HG03097 (cell line): ENCODE results near the gene EFL1.
"Not testable (repeated sequence)": the region's sequence is repeated elsewhere in the genome, so short reads cannot be mapped to it uniquely, and the experiment has no call there.

Source experiments
- ATAC-seq: cut with Tn5 transposase; IDR thresholded peaks from one replicate; pipeline ENCODE4 v1.9.1; 2021; ENCODE audit not compliant: unreplicated experiment, low FRiP score

The EFL1 gene

DNA sequence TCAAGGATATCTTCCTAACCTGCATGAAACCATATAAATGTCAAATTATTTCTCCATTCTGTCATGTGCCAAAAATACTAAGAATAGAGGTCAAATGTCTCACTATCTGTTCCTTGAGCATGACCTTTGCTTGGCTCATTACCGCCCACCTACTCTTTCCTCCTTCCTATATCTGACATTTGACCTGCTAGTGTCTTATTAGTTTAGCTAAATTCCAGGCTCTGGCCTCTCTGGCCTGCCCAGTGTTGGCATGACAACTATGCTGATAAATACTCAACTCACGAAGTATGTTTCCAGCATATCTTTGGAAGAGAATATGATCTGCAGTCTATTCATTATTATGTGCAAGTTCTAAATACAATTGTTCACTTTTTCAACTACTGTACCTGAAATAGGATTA is 58.0 kb downstream of the EFL1 start:
- not testable (repeated sequence) for ATAC-seq

GRCh38 chr15:82197733-82198594 is 64.6 kb downstream of the EFL1 start:
- peak; percentile 79 for ATAC-seq

GRCh38 chr15:82196353-82196752 is 66.2 kb downstream of the EFL1 start:
- no peak for ATAC-seq

DNA sequence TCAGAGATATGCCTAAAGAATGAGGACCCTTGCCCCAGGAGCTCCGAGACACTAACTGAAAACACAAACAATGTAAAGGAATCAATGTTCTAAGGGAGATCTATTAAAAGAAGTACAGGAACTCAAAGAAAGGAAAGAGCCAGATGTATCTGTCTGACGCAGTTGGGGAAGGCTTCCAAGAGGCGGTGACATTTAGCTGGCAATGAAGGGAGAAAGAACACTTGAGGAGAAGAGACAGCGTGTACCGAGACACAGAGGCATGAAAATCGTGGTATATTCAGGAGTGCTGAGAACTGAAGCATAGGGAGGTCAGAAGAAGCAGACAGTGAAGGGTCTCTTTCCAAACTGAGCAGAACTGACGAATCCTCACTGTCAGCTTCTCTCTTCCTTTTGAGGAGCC is 66.7 kb downstream of the EFL1 start:
- not testable (repeated sequence) for ATAC-seq

DNA sequence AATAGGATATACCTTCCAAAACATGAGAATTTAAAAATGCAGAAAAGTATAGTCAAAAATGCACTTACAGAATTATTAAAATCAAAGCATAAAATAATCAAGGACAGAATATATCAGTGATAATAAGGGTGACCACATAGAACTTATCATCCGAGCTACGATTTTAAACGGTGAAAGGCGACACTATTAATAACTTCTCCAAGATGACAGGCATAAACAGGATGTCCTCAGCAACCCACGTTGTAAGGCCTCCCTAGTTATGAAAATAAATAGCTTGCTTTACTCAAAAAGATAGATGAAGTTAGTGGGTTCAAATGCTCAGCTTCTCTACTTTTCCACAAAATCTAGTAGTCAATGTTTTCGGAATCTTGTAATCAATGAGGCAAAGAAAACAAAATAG is 68.0 kb downstream of the EFL1 start:
- ATAC-seq, result not testable (repeated sequence)

GRCh38 chr15:82193435-82193834 is 69.1 kb downstream of the EFL1 start:
- ATAC-seq, result not testable (repeated sequence)

DNA sequence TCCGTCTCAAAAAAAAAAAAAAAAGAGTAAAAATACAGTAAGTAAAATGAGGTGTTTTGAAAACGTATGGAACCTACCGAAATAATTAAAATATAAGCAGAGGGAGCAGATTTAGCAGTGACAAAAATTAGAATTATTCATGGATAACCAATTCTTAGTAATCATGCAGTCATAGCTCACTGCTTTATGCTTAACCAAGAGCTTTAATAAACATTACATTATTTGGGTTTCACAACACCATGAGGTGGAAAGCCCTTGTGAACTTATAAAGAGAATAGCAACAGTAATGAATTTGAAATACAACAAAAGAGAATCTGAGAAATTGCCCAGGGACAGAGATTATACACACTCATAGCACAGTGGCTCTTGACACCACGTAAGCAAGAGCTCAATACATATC is 70.1 kb downstream of the EFL1 start:
- ATAC-seq, result not testable (repeated sequence)

DNA sequence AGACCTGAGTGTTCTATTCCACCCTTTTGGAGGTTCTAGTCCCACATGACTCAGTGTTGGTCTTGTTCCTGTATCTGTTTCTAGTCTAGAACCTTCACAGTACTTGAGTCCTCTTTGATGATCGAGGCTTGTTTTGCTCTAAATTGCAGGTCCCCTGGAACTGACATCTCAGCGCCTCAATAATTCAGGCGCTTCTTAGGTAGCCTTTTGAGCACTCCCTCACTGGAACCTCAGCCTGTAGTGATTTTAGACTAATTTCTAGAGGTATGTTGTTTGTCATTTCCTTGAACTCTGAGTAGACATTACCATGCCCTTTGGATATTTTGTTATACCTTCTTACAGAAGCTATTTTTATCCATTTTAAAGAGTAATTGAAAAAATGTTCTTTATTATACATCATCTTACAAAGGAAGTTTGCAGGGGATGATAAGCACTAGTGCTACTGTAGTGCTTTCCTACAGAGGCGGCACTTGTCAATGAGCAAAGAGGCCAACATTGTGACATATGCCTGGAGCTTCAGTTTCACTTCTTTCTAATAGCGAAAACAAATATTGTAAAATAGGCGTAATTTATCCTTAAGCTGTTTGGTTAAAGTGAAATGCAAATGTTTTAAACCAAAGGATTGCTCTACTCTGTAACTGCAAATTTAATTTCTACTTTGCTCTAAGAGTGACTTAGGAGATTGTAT is 75.7 kb downstream of the EFL1 start:
- ATAC-seq, result no peak

DNA sequence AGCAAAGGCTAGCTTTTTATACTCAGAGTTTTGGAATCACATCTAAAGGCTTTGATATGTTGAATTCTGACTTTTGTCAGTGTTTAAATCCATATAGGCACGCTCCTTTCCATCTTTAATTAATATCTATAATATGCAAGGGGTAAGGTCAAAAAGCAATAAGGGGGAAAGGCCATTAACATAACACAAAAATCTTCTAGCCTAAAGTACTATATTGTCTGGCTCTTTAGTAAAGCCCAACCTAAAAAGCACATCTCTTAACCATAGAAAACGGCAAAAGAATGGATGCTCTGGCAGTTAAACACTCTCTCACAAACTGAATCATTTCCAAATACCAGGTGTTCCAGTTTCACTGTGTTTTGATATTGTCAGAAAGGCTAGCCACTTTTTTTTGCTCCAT is 76.4 kb downstream of the EFL1 start:
- no peak for ATAC-seq

DNA sequence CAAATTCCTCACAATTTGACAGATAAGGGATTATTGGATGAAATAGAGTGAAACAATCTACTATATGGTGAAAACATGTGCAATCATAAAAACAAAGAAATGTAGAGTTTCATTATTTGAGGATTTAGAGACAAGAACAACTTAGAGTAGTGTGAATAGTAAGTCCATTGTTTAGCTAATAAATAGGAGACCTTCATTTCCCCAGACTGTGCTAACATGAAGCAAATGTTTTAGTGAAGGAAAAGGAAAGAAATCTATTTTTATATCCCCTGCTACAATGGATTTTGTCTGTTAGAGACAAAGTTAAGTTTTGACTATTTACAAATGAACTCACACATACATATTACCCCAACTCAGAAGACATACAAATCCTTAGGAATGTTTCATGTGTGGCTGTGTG is 77.8 kb downstream of the EFL1 start:
- no peak for ATAC-seq

DNA sequence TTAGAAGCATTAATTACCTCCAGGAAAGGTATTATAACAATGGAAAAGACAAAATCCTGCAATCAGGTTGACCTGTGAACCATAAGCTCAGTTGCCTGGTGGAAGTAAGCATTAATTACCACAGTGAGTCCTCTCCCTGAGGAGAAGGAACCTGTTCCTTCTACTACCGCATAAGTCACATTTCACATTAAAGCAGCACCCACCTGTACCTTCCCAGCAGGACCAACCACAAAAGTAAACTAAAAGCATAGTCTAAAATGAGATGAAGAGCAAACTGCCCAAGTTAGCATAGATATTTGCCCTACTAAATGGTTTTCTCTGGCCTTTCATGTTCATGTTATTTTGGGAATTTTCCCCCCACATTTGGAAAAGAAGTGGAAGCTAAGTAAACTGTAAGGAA is 78.2 kb downstream of the EFL1 start:
- no peak for ATAC-seq

DNA sequence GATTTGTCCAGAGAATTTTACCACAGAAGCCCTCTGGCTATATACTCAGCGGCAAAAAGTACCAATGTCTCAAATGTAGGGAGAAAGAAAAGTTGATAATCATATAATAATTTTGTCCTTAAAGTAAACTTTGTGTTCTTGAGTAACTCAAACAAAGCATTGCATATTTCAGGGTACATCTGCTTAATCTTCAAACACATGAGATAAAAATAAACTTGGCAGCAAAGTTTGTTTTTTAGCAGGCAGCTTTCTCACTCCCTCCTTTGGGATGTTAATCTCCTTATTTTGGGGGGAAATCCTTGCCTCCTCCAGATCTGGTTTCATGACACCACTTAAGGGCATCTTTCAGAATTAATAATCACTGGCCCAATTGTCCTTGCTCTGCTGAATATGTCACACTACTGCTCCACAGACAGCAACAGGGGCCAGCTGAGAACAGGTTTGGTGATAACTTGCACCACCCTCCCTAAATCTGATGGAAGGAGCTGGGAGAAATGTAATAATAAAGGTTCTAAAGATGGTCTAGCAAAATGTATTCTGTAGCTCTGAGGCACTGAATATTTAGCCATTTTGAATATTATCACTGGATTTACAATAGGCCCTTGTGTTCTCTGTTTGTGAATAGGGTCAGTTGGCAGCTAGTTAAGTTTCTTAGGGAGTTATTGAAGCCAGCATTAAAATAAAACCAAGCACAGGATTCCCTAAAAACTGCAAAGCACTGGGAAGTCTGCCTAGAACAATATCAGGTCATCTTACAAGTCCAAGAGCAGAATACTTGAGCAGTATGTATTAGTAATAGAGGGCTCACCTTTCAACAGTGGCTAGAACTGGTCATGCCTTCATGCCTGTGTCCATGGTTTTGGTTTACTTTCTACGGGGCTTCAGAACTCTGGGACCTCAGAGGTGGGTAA is 79.2 kb downstream of the EFL1 start:
- ATAC-seq, result no peak

GRCh38 chr15:82181371-82181770 is 81.2 kb downstream of the EFL1 start:
- ATAC-seq, result no peak

DNA sequence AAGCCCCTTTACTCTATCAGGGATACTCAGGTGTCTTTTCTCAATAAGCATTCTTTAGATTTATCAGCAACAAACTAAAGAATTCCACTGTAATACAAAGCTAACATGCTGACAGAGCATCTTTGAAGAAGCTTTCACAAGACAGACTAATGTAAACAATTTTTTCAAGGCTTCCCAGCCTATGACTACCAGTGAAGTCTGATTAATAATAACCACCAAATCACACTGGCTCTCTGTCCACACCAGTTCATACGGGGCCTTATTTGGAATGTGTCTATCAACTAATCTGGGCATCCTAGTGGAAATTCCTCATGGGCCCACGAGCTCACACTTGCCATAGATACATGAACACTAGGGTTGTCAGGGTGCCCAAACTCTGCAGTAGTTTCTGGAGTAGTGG is 84.5 kb downstream of the EFL1 start:
- no peak for ATAC-seq

- ATAC-seq, result no peak
Observed at GRCh38 chr15:82177291-82178010, 85.1 kb downstream of the EFL1 start.

GRCh38 chr15:82176542-82176941 is 86.0 kb downstream of the EFL1 start:
- ATAC-seq, result no peak

DNA sequence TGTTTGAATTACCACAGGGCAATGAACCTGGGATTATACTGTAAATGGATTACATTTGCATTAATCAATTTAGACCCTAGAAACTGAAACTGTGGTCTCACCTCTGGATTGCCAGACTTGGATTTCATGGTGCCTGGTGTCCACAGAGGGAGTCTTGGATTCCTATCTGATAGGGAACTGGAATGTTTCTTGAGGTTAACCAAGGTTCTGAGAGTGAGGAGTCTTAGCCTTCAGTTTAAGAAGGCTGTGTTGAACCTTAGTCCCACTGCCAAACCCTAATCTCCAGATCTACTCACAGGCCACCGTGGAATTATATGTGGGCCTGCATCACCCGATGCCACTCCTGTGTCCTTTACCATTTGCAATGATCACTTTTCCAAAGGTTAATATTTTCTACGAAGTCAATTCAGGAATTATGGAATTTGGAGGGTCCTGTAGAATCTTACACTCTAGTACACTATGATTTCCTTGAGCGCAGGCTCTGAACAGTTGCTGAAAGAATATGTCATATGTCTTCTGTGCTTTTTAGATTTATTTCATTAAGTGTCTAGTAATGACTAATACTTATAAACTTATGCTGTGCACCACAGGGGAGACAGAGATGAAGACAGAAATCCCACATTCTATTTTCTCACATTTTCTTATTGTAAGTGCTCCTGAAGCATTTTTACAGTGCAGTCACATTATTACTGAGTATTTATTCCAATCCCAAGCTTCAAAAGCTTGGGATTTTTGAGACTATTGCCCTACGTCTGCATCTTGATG is 87.9 kb downstream of the EFL1 start:
- ATAC-seq, result no peak

GRCh38 chr15:82173108-82173507 is 89.4 kb downstream of the EFL1 start:
- no peak for ATAC-seq

- ATAC-seq, result no peak
Observed at GRCh38 chr15:82172506-82172905, 90.0 kb downstream of the EFL1 start.

- ATAC-seq, result no peak
Observed at GRCh38 chr15:82168757-82169156, 93.8 kb downstream of the EFL1 start.
